HCT116 (cell line): ENCODE data around the gene TRIM14. TPM values are rescaled to one million over a fixed set of nuclear protein-coding genes. Genes with fewer than 3 reads are reported as not detected.

ENCODE experiments used
- ATAC-seq: fragments of 200-7000 bp; cut with Tn5 transposase; 2 replicates; pipeline ENCODE4 v1.9.1; 2020; ENCODE audit warnings: mild to moderate bottlenecking, moderate library complexity
- BruUV-seq: library from RNA; stranded (reverse); fragments of 400-500 nt; replicated peaks from 2 replicates; lab custom pipeline; 2021; lab: Mats Ljungman, UMichigan
- CTCF ChIA-PET: fragments of 300-600 bp; sonication (Branson Sonifier 250); formaldehyde crosslinking; loops from one replicate; lab custom pipeline; 2021; ENCODE audit warnings: antibody characterized with exemption; lab: Charles Lee
- POLR2A ChIA-PET: fragments of 300-600, 350-600 bp; sonication (Branson Sonifier 250); formaldehyde crosslinking; loops from one replicate; lab custom pipeline; 2021; ENCODE audit warnings: antibody characterized with exemption; lab: Charles Lee
- RAD21 ChIA-PET, 2 experiments: fragments of 300-600 bp; sonication (Branson Sonifier 250); formaldehyde crosslinking; loops; one replicate each; lab custom pipeline; 2023; ENCODE audit warnings: low total read pairs in 2 of 2; ENCODE audit not compliant: uncharacterized antibody in 2 of 2, unreplicated experiment in 2 of 2, low non-redundant PET in 1 of 2; lab: Charles Lee
- DNase-seq: peaks from one replicate; pipeline ENCODE4 v3.0.0-alpha.2; 2010; ENCODE audit warnings: low read depth, low spot score
- H2AFZ ChIP-seq: fragments of 200-600 bp; shearing (Covaris generic), sonication (generic); 2 replicates; pipeline ENCODE4 v1.6.1; 2017; ENCODE audit warnings: low read depth, mixed run types, mixed read lengths, antibody characterized with exemption, low read length; ENCODE audit not compliant: poor library complexity, severe bottlenecking
- H3K27ac ChIP-seq: 2 replicates; pipeline ENCODE4 v1.5.1; 2012; ENCODE audit warnings: low read depth, low read length
- H3K27me3 ChIP-seq: fragments of 200-600 bp; sonication (generic); 2 replicates; pipeline ENCODE4 v1.6.1; 2016; ENCODE audit warnings: mixed run types, low read length, mixed read lengths; ENCODE audit not compliant: insufficient read depth
- H3K36me3 ChIP-seq, 2 experiments: fragments of 200-500 bp in 1 of 2; fragments of 200-600 bp in 1 of 2; sonication (Bioruptor generic) in 1 of 2; sonication (generic) in 1 of 2; 2 replicates each; pipeline versions ENCODE4 v1.5.1 to v1.6.1; 2014 to 2016; ENCODE audit warnings: low read length in 2 of 2, inconsistent platforms in 1 of 2, mixed read lengths in 1 of 2, mixed run types in 1 of 2; ENCODE audit not compliant: insufficient read depth in 2 of 2, control insufficient read depth in 1 of 2
- H3K4me1 ChIP-seq, 2 experiments: fragments of 200-600 bp in 1 of 2; sonication (generic) in 1 of 2; 2 replicates each; pipeline versions ENCODE4 v1.5.1 to v1.6.1; 2012 to 2017; ENCODE audit warnings: low read length in 2 of 2, inconsistent platforms in 1 of 2, mild to moderate bottlenecking in 1 of 2, mixed read lengths in 1 of 2, mixed run types in 1 of 2, moderate library complexity in 1 of 2; ENCODE audit not compliant: insufficient read depth in 2 of 2, control insufficient read depth in 1 of 2
- H3K4me2 ChIP-seq: fragments of 200-600 bp; sonication (generic); 2 replicates; pipeline ENCODE4 v1.6.1; 2017; ENCODE audit warnings: mixed run types, low read length, mixed read lengths
- H3K4me3 ChIP-seq, 2 experiments: fragments of 200-600 bp in 1 of 2; sonication (generic) in 1 of 2; replicated peaks in 1 of 2; 2 replicates each; pipeline ENCODE4 v1.5.1; 2011 to 2016; ENCODE audit warnings: low read length in 2 of 2, control low read depth in 1 of 2, low read depth in 1 of 2, mild to moderate bottlenecking in 1 of 2, mixed read lengths in 1 of 2, mixed run types in 1 of 2
- H3K79me2 ChIP-seq: fragments of 200-600 bp; sonication (generic); 2 replicates; pipeline ENCODE4 v1.6.1; 2017; ENCODE audit warnings: mild to moderate bottlenecking, mixed run types, low read length, moderate library complexity, mixed read lengths; ENCODE audit not compliant: insufficient read depth
- H3K9ac ChIP-seq: fragments of 200-600 bp; sonication (generic); 2 replicates; pipeline ENCODE4 v1.6.1; 2016; ENCODE audit warnings: low read length, mixed read lengths
- H3K9me2 ChIP-seq: fragments of 200-600 bp; sonication (generic), shearing (Covaris generic); 2 replicates; pipeline ENCODE4 v1.6.1; 2017; ENCODE audit warnings: mixed run types, mild to moderate bottlenecking, moderate library complexity; ENCODE audit not compliant: insufficient read depth
- H3K9me3 ChIP-seq, 2 experiments: fragments of 200-500 bp in 1 of 2; fragments of 200-600 bp in 1 of 2; sonication (Bioruptor generic) in 1 of 2; sonication (generic) in 1 of 2; 2 replicates each; pipeline ENCODE4 v1.6.1; 2014 to 2017; ENCODE audit warnings: low read length in 2 of 2, mixed read lengths in 2 of 2, inconsistent platforms in 1 of 2, low read depth in 1 of 2, mild to moderate bottlenecking in 1 of 2, mixed run types in 1 of 2, moderate library complexity in 1 of 2; ENCODE audit not compliant: control insufficient read depth in 1 of 2, insufficient read depth in 1 of 2
- H4K20me1 ChIP-seq: fragments of 200-600 bp; sonication (generic), shearing (Covaris generic); 2 replicates; pipeline ENCODE4 v1.6.1; 2017; ENCODE audit warnings: mixed run types, mild to moderate bottlenecking, moderate library complexity; ENCODE audit not compliant: insufficient read depth
- ELF1 ChIP-seq: IDR thresholded peaks from 2 replicates; pipeline ENCODE4 v1.6.1; 2012; ENCODE audit warnings: low read depth, borderline replicate concordance
- EZH2phosphoT487 ChIP-seq: fragments of 200-600 bp; IDR thresholded peaks from 2 replicates; pipeline ENCODE4 v1.6.1; 2018; ENCODE audit warnings: antibody characterized with exemption, borderline replicate concordance
- JUND ChIP-seq: IDR thresholded peaks from 2 replicates; pipeline ENCODE4 v1.6.1; 2012
- SIN3A ChIP-seq: IDR thresholded peaks from 2 replicates; pipeline ENCODE4 v1.6.1; 2012; ENCODE audit warnings: low read depth
- SRF ChIP-seq: IDR thresholded peaks from 2 replicates; pipeline ENCODE4 v1.6.1; 2012; ENCODE audit warnings: low read depth
- TCF7L2 ChIP-seq: IDR thresholded peaks from 2 replicates; pipeline ENCODE4 v1.7.0; 2011; ENCODE audit warnings: borderline replicate concordance, inconsistent platforms; ENCODE audit not compliant: insufficient read depth, insufficient read length; ENCODE audit errors: extremely low read depth
- ZNF274 ChIP-seq: fragments of 200-500 bp; sonication (Bioruptor generic); IDR thresholded peaks from 2 replicates; pipeline ENCODE4 v1.6.1; 2014; ENCODE audit warnings: mild to moderate bottlenecking, low read depth, low read length, inconsistent platforms
- intact Hi-C: fragments of 100-400 bp; cut with micrococcal nuclease; formaldehyde crosslinking; loops from 2 replicates; pipeline ENCODE4 v1.10.0; 2022
- total RNA-seq: library from RNA; stranded (reverse); gene quantifications from one replicate; pipeline ENCODE4 v1.2.1, GENCODE V29; 2021; ENCODE audit not compliant: unreplicated experiment
- TF ChIP-seq, protein P1 (sequence below): IDR thresholded peaks from 2 replicates; pipeline ENCODE4 v1.6.1; 2012
- TF ChIP-seq, protein P2 (sequence below): IDR thresholded peaks from 2 replicates; pipeline ENCODE4 v1.6.1; 2011; ENCODE audit warnings: mild to moderate bottlenecking, low read length, moderate library complexity; ENCODE audit not compliant: insufficient replicate concordance; ENCODE audit errors: extremely low read depth

TRIM14 gene
- total RNA-seq, 1 experiment from 2014 or later, result 24.4 TPM

DNA sequence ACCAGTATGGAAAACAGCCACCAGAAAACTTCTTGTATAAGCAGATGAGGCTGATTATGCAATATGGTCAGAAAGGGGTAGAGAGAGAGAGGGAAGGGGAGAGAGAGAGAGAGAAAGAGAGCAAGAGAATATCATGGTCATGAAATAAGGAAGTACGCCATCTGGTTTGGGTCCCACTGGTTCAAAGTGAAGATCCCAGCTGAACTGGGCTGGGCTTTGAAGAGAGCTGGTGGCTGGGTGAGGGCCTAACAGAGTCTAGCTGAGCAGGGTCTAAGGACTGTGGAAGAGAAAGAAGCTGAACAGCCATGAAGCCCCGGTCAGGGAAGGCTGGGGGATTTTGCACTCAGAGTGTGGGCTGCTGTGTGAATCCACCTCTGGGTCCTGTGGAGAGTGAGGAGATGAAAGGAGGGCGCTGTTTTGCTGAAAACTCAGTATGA, 14.6 kb downstream of the TRIM14 start:
- peaks cover 0 to 18% of the 10 kb centered on the region in 2 experiments; a peak in 2 of 4 replicates for H3K36me3 ChIP-seq
- POLR2A ChIA-PET, result no interaction called here
- no peaks in the 10 kb centered on the region for H3K9me2 ChIP-seq
- H3K4me2 ChIP-seq, result no peak overlapping the region
- RAD21 ChIA-PET, result no interaction called here
- H3K9me3 ChIP-seq, result peaks cover 0 to 5% of the 10 kb centered on the region in 2 experiments; a peak in 1 of 4 replicates
- CTCF ChIA-PET, result no interaction called here
- H2AFZ ChIP-seq, result no peak overlapping the region
- BruUV-seq, result no TSS peak
- H4K20me1 ChIP-seq, result no peaks in the 10 kb centered on the region
- H3K27me3 ChIP-seq, result no peaks in the 10 kb centered on the region
- no peak for ATAC-seq
- TF ChIP-seq JUND, result no peak
- no peak for TF ChIP-seq EZH2phosphoT487
- TF ChIP-seq ELF1, result no peak
- no peak for TF ChIP-seq ZNF274
- TF ChIP-seq, protein P1, sequence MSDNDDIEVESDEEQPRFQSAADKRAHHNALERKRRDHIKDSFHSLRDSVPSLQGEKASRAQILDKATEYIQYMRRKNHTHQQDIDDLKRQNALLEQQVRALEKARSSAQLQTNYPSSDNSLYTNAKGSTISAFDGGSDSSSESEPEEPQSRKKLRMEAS, result no peak
- no peak for TF ChIP-seq TCF7L2
- no peak for TF ChIP-seq SRF
- TF ChIP-seq SIN3A, result no peak
- TF ChIP-seq, protein P2, sequence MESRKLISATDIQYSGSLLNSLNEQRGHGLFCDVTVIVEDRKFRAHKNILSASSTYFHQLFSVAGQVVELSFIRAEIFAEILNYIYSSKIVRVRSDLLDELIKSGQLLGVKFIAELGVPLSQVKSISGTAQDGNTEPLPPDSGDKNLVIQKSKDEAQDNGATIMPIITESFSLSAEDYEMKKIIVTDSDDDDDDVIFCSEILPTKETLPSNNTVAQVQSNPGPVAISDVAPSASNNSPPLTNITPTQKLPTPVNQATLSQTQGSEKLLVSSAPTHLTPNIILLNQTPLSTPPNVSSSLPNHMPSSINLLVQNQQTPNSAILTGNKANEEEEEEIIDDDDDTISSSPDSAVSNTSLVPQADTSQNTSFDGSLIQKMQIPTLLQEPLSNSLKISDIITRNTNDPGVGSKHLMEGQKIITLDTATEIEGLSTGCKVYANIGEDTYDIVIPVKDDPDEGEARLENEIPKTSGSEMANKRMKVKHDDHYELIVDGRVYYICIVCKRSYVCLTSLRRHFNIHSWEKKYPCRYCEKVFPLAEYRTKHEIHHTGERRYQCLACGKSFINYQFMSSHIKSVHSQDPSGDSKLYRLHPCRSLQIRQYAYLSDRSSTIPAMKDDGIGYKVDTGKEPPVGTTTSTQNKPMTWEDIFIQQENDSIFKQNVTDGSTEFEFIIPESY, result no peak
- TF ChIP-seq, all 23 proteins: peak for 0
- Histone ChIP-seq H3K27ac (no peak overlapping the region), H3K4me3 (no peak overlapping the region), H3K4me1 (no peaks in the 10 kb centered on the region), H3K9ac (no peak overlapping the region), H3K79me2 (no peaks in the 10 kb centered on the region)
- intact Hi-C loops, result no loop called here
- no peak for DNase-seq
